SJCRH30 (cell line): ENCODE results near the gene NCAPD2. TPM values are rescaled to one million over a fixed set of nuclear protein-coding genes. Genes with fewer than 3 reads are reported as not detected.
"Not testable (repeated sequence)": the region's sequence is repeated elsewhere in the genome, so short reads cannot be mapped to it uniquely, and the experiment has no call there.

Experiments
- DNase-seq, 2 experiments: peaks; one replicate each; pipeline ENCODE4 v3.0.0-alpha.2; 2015 to 2020
- H3K27ac ChIP-seq: fragments of 250-450 bp; sonication (Bioruptor Pico); 2 replicates; pipeline ENCODE4 v1.5.1; 2020; ENCODE audit warnings: mild to moderate bottlenecking, moderate library complexity
- H3K27me3 ChIP-seq: fragments of 250-450 bp; sonication (Bioruptor Pico); 2 replicates; pipeline ENCODE4 v1.5.1; 2020; ENCODE audit warnings: mild to moderate bottlenecking, moderate library complexity
- H3K36me3 ChIP-seq: fragments of 250-450 bp; sonication (Bioruptor Pico); 2 replicates; pipeline ENCODE4 v1.5.1; 2020; ENCODE audit warnings: mild to moderate bottlenecking, moderate library complexity
- H3K4me1 ChIP-seq: fragments of 250-450 bp; sonication (Bioruptor Pico); 2 replicates; pipeline ENCODE4 v1.5.1; 2020; ENCODE audit warnings: mild to moderate bottlenecking, moderate library complexity
- H3K4me3 ChIP-seq: fragments of 250-450 bp; sonication (Bioruptor Pico); 2 replicates; pipeline ENCODE4 v1.5.1; 2020; ENCODE audit warnings: mild to moderate bottlenecking, moderate library complexity
- H3K9me3 ChIP-seq: fragments of 250-450 bp; sonication (Bioruptor Pico); replicated peaks from 2 replicates; pipeline ENCODE4 v1.5.1; 2020; ENCODE audit warnings: mild to moderate bottlenecking, moderate library complexity
- total RNA-seq: library from RNA; depleted of rRNA; stranded (reverse); fragments of >200 nt; shearing (Covaris generic); gene quantifications from 2 replicates; pipeline ENCODE4 v1.2.3, GENCODE V29; 2014

Gene NCAPD2
- total RNA-seq, 1 experiment from 2014 or later, result 215 TPM

DNA sequence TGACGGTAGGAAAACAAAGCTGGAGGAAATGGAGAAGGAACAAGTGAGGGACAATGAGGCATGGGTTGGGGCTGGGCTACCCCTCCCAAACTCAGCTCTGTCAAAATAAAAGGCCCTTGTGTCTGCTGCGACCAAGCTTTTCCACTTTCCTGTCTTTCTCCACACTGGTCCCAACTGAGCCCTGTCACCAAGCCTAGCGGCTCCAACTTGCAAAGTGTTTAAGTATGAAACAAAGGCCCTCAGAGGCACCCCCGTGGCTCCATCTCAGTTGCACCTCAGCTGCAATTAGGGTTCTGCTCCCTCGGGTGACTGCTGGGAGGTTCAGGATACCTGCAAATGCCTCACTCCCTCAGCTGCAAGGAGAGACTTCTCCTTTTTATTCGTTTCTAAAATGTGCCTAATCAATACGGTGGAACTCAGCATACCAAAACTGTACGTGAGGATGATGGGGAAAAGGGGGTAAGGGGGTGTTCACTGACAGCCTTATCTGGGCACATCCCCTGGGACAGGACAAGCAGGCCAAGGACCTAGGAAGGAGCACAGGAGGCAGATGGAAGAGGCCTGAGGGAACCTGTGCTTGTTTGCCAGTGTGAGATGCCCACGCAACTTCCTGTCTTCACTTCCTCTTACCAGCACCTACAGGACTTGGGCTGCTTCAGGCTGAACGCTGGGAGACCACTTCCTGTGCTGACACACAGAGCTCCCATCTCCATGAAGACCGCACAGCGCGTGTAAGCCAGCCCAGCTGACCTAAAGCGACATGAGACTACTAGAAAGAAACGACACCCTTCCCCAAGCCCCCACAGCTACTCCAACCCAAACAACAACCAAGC is 32.3 kb upstream of the NCAPD2 start:
- no peaks in the 10 kb centered on the region for H3K4me1 ChIP-seq
- H3K36me3 ChIP-seq, result peaks cover 52% of the 10 kb centered on the region
- no peak overlapping the region for H3K27ac ChIP-seq
- DNase-seq, result no peak
- no peaks in the 10 kb centered on the region for H3K9me3 ChIP-seq
- no peak overlapping the region for H3K4me3 ChIP-seq
- no peaks in the 10 kb centered on the region for H3K27me3 ChIP-seq

DNA sequence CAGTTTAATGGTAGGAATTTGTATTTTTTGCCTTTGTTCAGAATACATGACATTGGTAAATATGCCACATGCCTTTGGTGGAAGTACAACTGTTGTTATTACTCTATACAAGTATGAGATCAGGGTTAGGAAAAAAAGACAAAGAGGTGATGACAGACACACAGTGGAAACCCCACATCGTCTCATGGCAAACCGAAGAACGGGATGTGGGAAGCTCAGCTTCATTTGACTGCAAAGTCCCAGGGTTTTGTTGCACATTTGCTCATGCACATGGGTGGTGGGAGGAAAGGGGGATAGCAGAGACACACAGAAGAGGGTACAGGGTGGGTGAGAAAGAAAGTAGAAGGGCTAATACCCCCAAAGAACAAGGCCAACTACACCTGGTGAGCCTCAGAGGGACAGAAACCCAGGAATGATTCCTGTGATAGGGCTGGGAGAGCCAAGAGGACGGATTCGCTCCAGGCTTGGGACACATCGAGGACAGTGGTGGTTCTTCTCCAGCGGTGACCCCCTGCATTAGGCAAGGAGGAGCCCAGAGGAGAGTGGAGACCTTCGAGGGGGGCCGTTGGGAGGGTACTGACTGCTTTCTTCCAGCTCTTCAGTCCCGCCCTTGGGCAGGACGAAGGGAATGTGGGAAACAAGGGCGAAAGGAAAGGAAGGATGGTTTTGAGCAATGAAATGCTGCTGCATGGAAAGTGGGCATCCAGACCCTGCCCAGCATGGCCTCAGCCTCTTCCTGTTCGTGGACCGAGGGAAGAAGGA is 31.5 kb upstream of the NCAPD2 start:
- H3K36me3 ChIP-seq, result peaks cover 52% of the 10 kb centered on the region
- no peak for DNase-seq
- H3K27me3 ChIP-seq, result no peaks in the 10 kb centered on the region
- H3K4me3 ChIP-seq, result no peak overlapping the region
- H3K27ac ChIP-seq, result no peak overlapping the region
- H3K9me3 ChIP-seq, result no peaks in the 10 kb centered on the region
- H3K4me1 ChIP-seq, result no peaks in the 10 kb centered on the region

- Histone ChIP-seq H3K27ac (no peak overlapping the region), H3K36me3 (peaks cover 52% of the 10 kb centered on the region), H3K9me3 (no peaks in the 10 kb centered on the region), H3K4me3 (no peak overlapping the region), H3K4me1 (no peaks in the 10 kb centered on the region), H3K27me3 (no peaks in the 10 kb centered on the region)
- no peak for DNase-seq
Observed at GRCh38 chr12:6463216-6463615, 30.7 kb upstream of the NCAPD2 start.

GRCh38 chr12:6463858-6464257 is 30.0 kb upstream of the NCAPD2 start:
- no peaks in the 10 kb centered on the region for H3K27me3 ChIP-seq
- H3K36me3 ChIP-seq, result peaks cover 52% of the 10 kb centered on the region
- H3K4me1 ChIP-seq, result no peaks in the 10 kb centered on the region
- H3K9me3 ChIP-seq, result no peaks in the 10 kb centered on the region
- H3K4me3 ChIP-seq, result no peak overlapping the region
- DNase-seq, result no peak
- H3K27ac ChIP-seq, result no peak overlapping the region

- H3K4me1 ChIP-seq, result peaks cover 5% of the 10 kb centered on the region; the same call in 1 of the 2 replicates
- H3K36me3 ChIP-seq, result peaks cover 52% of the 10 kb centered on the region
- no peak overlapping the region for H3K27ac ChIP-seq
- H3K9me3 ChIP-seq, result no peaks in the 10 kb centered on the region
- no peak overlapping the region for H3K4me3 ChIP-seq
- no peaks in the 10 kb centered on the region for H3K27me3 ChIP-seq
- DNase-seq, result no peak
Observed at GRCh38 chr12:6464531-6464930, 29.4 kb upstream of the NCAPD2 start.

- H3K9me3 ChIP-seq, result no peaks in the 10 kb centered on the region
- DNase-seq, result peak; percentile 46 to 83
Observed at GRCh38 chr12:6465467-6466183, 28.3 kb upstream of the NCAPD2 start.

DNA sequence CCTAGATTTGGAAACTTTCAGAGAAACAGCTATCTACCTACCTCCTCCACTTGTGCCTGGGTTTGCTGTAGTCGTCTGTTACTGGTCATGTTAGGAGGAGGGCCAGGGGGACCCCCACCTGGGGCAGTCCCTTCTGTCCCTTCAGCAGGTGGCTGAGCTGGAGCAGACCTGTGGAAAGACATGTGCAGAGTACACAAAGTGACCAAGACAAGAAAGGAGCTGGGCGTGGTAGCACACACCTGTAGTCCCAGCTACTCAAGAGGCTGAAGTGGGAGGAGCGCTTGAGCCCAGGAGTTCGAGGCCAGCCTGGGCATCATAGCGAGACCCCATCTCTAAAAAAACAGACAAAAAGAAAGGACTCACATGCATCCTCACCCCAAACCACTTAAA is 27.7 kb upstream of the NCAPD2 start:
- peaks cover 6% of the 10 kb centered on the region; the same call in 1 of the 2 replicates for H3K4me1 ChIP-seq
- peaks cover 37% of the 10 kb centered on the region for H3K36me3 ChIP-seq
- H3K4me3 ChIP-seq, result no peak overlapping the region
- no peaks in the 10 kb centered on the region for H3K9me3 ChIP-seq
- no peak for DNase-seq
- H3K27ac ChIP-seq, result no peak overlapping the region
- no peaks in the 10 kb centered on the region for H3K27me3 ChIP-seq

More at GRCh38 chr12:6465467-6466183, 28.3 kb upstream of the NCAPD2 start:
- Histone ChIP-seq H3K27ac (no peak overlapping the region), H3K27me3 (no peaks in the 10 kb centered on the region), H3K4me3 (no peak overlapping the region), H3K36me3 (peaks cover 42% of the 10 kb centered on the region), H3K4me1 (peaks cover 5% of the 10 kb centered on the region; the same call in 1 of the 2 replicates)

- DNase-seq, H3K4me1 ChIP-seq, H3K27me3 ChIP-seq, H3K9me3 ChIP-seq, H3K27ac ChIP-seq, H3K4me3 ChIP-seq: not testable (repeated sequence)
- peaks cover 32% of the 10 kb centered on the region for H3K36me3 ChIP-seq
Observed at GRCh38 chr12:6466751-6467150, 27.2 kb upstream of the NCAPD2 start.

DNA sequence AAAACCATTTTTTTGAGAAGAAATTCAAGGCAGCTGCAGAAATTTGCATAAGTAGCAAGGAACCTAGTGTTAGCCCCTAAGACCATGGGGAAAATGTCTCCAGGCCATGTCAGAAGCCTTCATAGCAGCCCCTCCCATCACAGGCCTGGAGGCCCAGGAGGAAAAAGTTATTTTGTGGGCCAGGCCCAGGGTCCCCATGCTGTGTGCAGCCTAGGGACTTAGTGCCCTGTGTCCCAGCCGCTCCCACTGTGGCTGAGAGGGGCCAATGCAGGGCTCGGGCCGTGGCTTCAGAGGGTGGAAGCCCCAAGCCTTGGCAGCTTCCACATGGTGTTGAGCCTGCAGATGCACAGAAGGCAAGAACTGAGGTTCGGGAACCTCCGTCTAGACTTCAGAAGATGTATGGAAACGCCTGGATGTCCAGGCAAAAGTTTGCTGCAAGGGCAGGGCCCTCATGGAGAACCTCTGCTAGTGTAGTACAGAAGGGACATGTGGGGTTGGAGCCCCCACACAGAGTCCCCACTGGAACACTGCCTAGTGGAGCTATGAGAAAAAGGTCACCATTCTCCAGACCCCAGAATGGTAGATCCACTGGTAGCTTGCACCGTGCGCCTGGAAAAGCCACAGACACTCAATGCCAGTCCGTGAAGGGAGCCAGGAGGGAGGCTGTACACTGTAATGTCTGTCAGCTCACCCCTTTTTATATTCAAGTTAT is 26.2 kb upstream of the NCAPD2 start:
- peaks cover 27% of the 10 kb centered on the region for H3K36me3 ChIP-seq
- not testable (repeated sequence) for H3K4me1 ChIP-seq, H3K27me3 ChIP-seq, DNase-seq, H3K9me3 ChIP-seq, H3K27ac ChIP-seq, H3K4me3 ChIP-seq

GRCh38 chr12:6468283-6468575 is 25.7 kb upstream of the NCAPD2 start:
- H3K36me3 ChIP-seq, result peaks cover 23% of the 10 kb centered on the region
- H3K4me1 ChIP-seq, result peaks cover 9% of the 10 kb centered on the region; the same call in 1 of the 2 replicates
- no peak for DNase-seq
- H3K27ac ChIP-seq, result no peak overlapping the region
- H3K9me3 ChIP-seq, result no peaks in the 10 kb centered on the region
- no peak overlapping the region for H3K4me3 ChIP-seq
- no peaks in the 10 kb centered on the region for H3K27me3 ChIP-seq

GRCh38 chr12:6469092-6469491 is 24.8 kb upstream of the NCAPD2 start:
- no peaks in the 10 kb centered on the region for H3K9me3 ChIP-seq
- H3K4me1 ChIP-seq, result peaks cover 9% of the 10 kb centered on the region; the same call in 1 of the 2 replicates
- peaks cover 16% of the 10 kb centered on the region for H3K36me3 ChIP-seq
- DNase-seq, result no peak
- no peaks in the 10 kb centered on the region for H3K27me3 ChIP-seq
- H3K4me3 ChIP-seq, result peak overlapping the region; percentile 80; the same call in 1 of the 2 replicates
- H3K27ac ChIP-seq, result no peak overlapping the region

DNA sequence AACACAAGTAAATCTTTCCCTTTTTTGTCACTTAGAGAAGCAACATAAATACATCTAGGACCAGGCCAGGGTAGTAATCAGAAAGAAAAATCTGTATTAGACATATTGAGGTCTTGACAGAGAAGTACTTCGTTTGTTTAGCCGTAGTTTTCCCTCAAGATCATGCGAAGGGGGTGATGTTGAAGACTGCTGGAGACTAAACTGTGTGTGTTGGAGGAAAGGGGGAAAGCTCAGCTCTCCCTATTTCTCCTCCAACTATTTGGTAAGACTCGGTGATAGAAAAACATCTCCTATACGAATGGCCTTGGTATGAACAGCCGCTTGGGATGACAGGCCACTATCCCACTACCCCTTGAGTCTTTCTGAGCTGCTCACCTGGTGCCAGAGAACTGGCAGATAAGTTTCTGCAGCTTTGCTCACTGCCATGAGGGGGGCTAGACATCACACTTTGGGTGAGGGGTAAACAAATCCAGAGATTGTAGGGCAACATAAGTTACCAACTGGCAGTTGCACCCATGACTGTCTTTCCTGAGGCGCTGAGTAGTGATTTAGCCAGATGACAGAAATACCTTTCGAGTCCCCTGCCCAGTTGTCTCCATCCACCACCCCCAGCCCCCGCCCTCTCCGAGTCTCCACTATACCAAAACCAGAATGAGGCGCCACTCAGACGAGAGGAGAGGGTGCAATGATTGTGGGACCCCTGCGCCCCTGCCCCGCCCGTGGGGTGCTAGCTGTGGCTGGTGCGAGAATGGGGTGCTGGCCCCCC is 24.1 kb upstream of the NCAPD2 start:
- peaks cover 9% of the 10 kb centered on the region; the same call in 1 of the 2 replicates for H3K4me1 ChIP-seq
- peaks cover 9% of the 10 kb centered on the region for H3K36me3 ChIP-seq
- H3K4me3 ChIP-seq, result peak overlapping the region; percentile 80
- no peaks in the 10 kb centered on the region for H3K9me3 ChIP-seq
- H3K27ac ChIP-seq, result peak overlapping the region; percentile 77
- DNase-seq, result no peak
- H3K27me3 ChIP-seq, result no peaks in the 10 kb centered on the region

DNA sequence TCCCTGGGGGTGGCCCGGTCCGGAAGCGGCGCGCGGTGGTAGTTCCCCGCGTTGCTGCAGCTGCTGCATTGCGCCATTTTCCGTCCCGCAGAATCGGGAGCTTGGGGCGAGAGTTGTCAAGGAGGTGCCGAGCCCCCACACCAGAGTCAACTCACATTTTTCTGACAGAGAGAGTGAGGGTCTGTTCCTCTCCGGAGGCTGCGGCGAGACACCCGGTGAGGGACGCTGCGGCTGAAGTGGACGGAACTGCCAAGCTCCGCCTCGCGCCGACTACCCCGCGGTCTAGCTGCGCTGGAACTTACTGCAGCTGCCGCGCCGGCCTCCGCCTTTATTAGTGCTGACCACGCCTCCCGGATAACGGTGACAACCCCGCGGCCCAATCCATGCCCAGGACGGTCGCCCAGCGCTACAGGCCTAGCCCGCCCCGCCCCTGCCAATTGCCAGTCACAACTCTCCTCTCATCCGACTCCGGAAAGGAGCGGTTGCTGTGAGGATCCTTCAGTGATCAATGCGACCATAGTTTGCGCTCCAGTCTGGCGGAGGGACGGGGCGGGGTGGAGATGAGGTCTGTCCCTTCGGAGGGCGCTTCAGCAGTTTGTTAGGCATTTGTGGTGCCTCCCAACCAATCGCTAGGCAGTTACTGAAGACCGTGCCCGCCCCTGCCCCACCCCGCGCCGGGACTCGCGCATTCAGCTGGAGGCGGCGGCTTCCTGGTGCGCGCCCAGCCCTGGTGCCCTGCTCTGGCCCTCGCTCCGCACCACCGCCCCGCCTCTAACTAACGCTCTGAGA is 23.3 kb upstream of the NCAPD2 start, which contains the start of gene VAMP1:
Gene VAMP1, minus strand, starts transcription at position 303 of the 789 bp plus-strand sequence. Its CDS starts 146 bp downstream, at position 157.
- peak; percentile 98 to 99 for DNase-seq
- Histone ChIP-seq H3K4me1 (peaks cover 9% of the 10 kb centered on the region; the same call in 1 of the 2 replicates), H3K4me3 (peak within 1 kb of the TSS; percentile 80), H3K27me3 (no peaks in the 10 kb centered on the region), H3K36me3 (peaks cover 5% of the 10 kb centered on the region; the same call in 1 of the 2 replicates), H3K27ac (peak within 1 kb of the TSS; percentile 77), H3K9me3 (no peaks in the 10 kb centered on the region)
